A673 (cell line): ENCODE measurements around the gene STK33. TPM values are rescaled to one million over a fixed set of nuclear protein-coding genes. Genes with fewer than 3 reads are reported as not detected.

ENCODE experiments used
- BruUV-seq: library from RNA; stranded (reverse); fragments of 400-500 nt; replicated peaks from 2 replicates; lab custom pipeline; 2021; lab: Mats Ljungman, UMichigan
- CTCF ChIA-PET: fragments of 300-600 bp; sonication (Branson Sonifier 250); formaldehyde crosslinking; loops from one replicate; lab custom pipeline; 2022; ENCODE audit warnings: antibody characterized with exemption; lab: Charles Lee
- POLR2A ChIA-PET: fragments of 300-600 bp; sonication (Branson Sonifier 250); formaldehyde crosslinking; loops from one replicate; lab custom pipeline; 2022; ENCODE audit warnings: antibody characterized with exemption; ENCODE audit not compliant: low non-redundant PET; lab: Charles Lee
- DNase-seq: peaks from one replicate; pipeline ENCODE4 v3.0.0-alpha.2; 2015; ENCODE audit warnings: low spot score
- H3K27ac ChIP-seq: fragments of 200-600 bp; sonication (generic); 2 replicates; pipeline ENCODE4 v1.5.1; 2016; ENCODE audit warnings: mixed run types, low read depth, mild to moderate bottlenecking, mixed read lengths, antibody characterized with exemption, low read length; ENCODE audit not compliant: poor library complexity, severe bottlenecking
- H3K27me3 ChIP-seq: fragments of 200-600 bp; sonication (generic); replicated peaks from 2 replicates; pipeline ENCODE4 v1.6.1; 2017; ENCODE audit warnings: mixed run types, low read depth, mild to moderate bottlenecking, mixed read lengths, antibody characterized with exemption, low read length; ENCODE audit not compliant: insufficient read depth, poor library complexity
- H3K36me3 ChIP-seq: fragments of 200-600 bp; sonication (generic); 2 replicates; pipeline ENCODE4 v1.6.1; 2016; ENCODE audit warnings: mixed run types, mild to moderate bottlenecking, mixed read lengths, antibody characterized with exemption, low read length; ENCODE audit not compliant: insufficient read depth, poor library complexity, severe bottlenecking
- H3K4me1 ChIP-seq: fragments of 200-600 bp; sonication (generic); 2 replicates; pipeline ENCODE4 v1.6.1; 2017; ENCODE audit warnings: mixed run types, mild to moderate bottlenecking, mixed read lengths, antibody characterized with exemption, low read length; ENCODE audit not compliant: insufficient read depth, poor library complexity, severe bottlenecking
- H3K4me3 ChIP-seq: fragments of 200-600 bp; sonication (generic); 2 replicates; pipeline ENCODE4 v1.5.1; 2016; ENCODE audit warnings: low read depth, mixed run types, mild to moderate bottlenecking, mixed read lengths, low read length; ENCODE audit not compliant: poor library complexity, severe bottlenecking
- H3K9me3 ChIP-seq: fragments of 200-600 bp; sonication (generic); 2 replicates; pipeline ENCODE4 v1.6.1; 2016; ENCODE audit warnings: mixed run types, low read depth, mild to moderate bottlenecking, mixed read lengths, antibody characterized with exemption, low read length; ENCODE audit not compliant: poor library complexity, severe bottlenecking
- EZH2 ChIP-seq: fragments of 200-600 bp; sonication (generic); IDR thresholded peaks from 2 replicates; pipeline ENCODE4 v1.6.1; 2017; ENCODE audit warnings: borderline replicate concordance, low read depth, mild to moderate bottlenecking, mixed read lengths, antibody characterized with exemption, low read length; ENCODE audit not compliant: poor library complexity, severe bottlenecking
- intact Hi-C: fragments of 100-400 bp; cut with micrococcal nuclease; formaldehyde crosslinking; loops from one replicate; pipeline ENCODE4 v1.10.0; 2022; ENCODE audit not compliant: unreplicated experiment
- total RNA-seq: library from RNA; stranded (reverse); gene quantifications from 2 replicates; pipeline ENCODE4 v1.2.3, GENCODE V29; 2021
- TF ChIP-seq, protein P1 (sequence below): fragments of 300-800, 200-600 bp; sonication (generic); conservative IDR thresholded peaks from 2 replicates; pipeline ENCODE4 v1.5.1; 2017; ENCODE audit warnings: low read depth, mild to moderate bottlenecking, antibody characterized with exemption, low read length, moderate library complexity, mixed read lengths

Gene STK33
- total RNA-seq, 1 experiment from 2014 or later, result not detected

DNA sequence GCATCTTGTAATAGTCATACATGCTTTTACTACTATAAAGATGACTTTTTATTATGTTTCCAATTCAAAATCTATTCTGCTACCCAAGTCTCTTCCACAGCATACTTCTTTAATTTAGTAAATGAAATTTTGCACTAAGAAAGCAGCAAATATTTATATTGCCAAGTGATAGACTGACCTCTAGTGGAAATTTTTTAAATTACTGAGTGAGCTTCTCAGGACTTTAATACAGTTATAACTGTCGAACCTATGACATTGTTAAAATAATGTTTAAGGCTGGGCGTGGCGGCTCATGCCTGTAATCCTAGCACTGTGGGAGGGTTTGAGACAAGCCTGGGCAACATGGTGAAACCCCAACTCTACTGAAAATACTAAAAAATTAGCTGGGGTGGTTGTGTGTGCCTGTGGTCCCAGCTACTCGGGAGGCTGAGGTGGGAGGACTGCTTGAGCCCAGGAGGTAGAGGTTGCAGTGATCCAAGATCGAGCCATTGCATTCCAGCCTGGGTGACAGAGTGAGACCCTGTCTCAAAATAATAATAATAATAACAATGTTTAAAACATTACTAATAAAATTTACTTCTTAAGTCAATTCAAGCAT is 27.3 kb downstream of the STK33 start:
- CTCF ChIA-PET, result interaction anchor here (0.6 to 1.4 kb wide), 5 partner anchors 238 to 393 kb away, joined by 3 to 5 read pairs (median 3); no protein-coding TSS in a partner anchor
- Histone ChIP-seq H3K27ac (no peak overlapping the region), H3K4me1 (no peaks in the 10 kb centered on the region), H3K36me3 (no peaks in the 10 kb centered on the region), H3K27me3 (peaks cover 66% of the 10 kb centered on the region), H3K4me3 (no peak overlapping the region), H3K9me3 (no peaks in the 10 kb centered on the region)
- intact Hi-C loops, result loop anchor here (1.0 to 5.0 kb wide), 4 partner anchors 184 to 374 kb away; no protein-coding TSS in a partner anchor
- DNase-seq, result peak; percentile 61
- no TSS peak for BruUV-seq
- TF ChIP-seq, protein P1, sequence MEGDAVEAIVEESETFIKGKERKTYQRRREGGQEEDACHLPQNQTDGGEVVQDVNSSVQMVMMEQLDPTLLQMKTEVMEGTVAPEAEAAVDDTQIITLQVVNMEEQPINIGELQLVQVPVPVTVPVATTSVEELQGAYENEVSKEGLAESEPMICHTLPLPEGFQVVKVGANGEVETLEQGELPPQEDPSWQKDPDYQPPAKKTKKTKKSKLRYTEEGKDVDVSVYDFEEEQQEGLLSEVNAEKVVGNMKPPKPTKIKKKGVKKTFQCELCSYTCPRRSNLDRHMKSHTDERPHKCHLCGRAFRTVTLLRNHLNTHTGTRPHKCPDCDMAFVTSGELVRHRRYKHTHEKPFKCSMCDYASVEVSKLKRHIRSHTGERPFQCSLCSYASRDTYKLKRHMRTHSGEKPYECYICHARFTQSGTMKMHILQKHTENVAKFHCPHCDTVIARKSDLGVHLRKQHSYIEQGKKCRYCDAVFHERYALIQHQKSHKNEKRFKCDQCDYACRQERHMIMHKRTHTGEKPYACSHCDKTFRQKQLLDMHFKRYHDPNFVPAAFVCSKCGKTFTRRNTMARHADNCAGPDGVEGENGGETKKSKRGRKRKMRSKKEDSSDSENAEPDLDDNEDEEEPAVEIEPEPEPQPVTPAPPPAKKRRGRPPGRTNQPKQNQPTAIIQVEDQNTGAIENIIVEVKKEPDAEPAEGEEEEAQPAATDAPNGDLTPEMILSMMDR, result peak; percentile 61
- no peak for TF ChIP-seq EZH2
- POLR2A ChIA-PET, result no interaction called here

DNA sequence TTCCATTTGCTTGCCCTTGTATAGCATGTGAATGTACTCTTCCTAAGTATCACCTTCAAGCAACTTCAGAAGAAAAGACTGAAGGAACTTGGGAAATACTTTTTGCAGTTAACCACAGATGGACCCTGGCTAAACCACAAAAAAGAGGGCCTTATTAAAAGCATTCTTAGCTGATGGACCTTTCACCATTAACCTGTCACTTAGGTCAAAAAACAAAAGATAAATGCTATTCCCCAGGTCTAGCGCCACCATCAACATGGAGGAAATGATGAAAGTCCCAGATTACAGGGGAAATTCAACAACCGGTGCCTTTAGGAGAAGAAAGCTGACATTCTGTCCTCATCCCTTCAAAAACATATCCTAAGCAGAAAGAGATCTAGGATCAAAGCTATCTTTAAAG is 29.5 kb downstream of the STK33 start:
- H3K4me1 ChIP-seq, result no peaks in the 10 kb centered on the region
- no peak overlapping the region for H3K4me3 ChIP-seq
- BruUV-seq, result no TSS peak
- ChIA-PET CTCF (no interaction called here), POLR2A (no interaction called here)
- H3K36me3 ChIP-seq, result no peaks in the 10 kb centered on the region
- DNase-seq, result no peak
- no peaks in the 10 kb centered on the region for H3K9me3 ChIP-seq
- H3K27me3 ChIP-seq, result peaks cover 73% of the 10 kb centered on the region
- TF ChIP-seq EZH2, result no peak
- TF ChIP-seq, protein P1, result no peak
- intact Hi-C loops, result no loop called here
- no peak overlapping the region for H3K27ac ChIP-seq

DNA sequence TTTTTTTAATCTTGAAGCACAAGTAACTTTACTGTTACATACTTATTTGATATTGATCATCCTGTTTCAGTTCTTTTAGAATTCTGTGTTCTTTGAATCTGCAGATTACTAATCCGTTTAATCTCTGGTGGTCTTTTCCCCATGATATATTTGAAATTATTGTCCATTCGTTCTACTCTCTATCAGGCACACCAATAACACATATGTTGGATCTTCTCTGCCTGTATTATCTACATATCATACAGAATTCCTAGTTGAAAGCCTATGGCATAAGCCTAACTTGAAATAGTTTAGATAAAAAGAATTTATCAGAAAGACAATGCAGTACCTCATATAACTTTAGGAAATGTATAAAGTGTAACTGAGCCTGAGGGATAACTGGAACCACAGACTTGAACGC is 32.6 kb downstream of the STK33 start:
- CTCF ChIA-PET, result no interaction called here
- intact Hi-C loops, result no loop called here
- POLR2A ChIA-PET, result no interaction called here

More for the DNA sequence above, 32.6 kb downstream of the STK33 start:
- Histone ChIP-seq H3K36me3 (no peaks in the 10 kb centered on the region), H3K9me3 (no peaks in the 10 kb centered on the region), H3K4me3 (no peak overlapping the region), H3K27ac (no peak overlapping the region), H3K27me3 (peaks cover 74% of the 10 kb centered on the region), H3K4me1 (no peaks in the 10 kb centered on the region)
- TF ChIP-seq EZH2, result no peak
- TF ChIP-seq, protein P1, result no peak
- BruUV-seq, result no TSS peak
- no peak for DNase-seq
